HepG2 (cell line): ENCODE results near the gene SNCA. TPM values are rescaled to one million over a fixed set of nuclear protein-coding genes. Genes with fewer than 3 reads are reported as not detected.

Source experiments
- ZBTB40 ChIP-seq, 2 experiments: fragments of 450-650 bp in 1 of 2; sonication (generic) in 1 of 2; formaldehyde crosslinking in 1 of 2; IDR thresholded peaks; 2 replicates each; pipeline versions ENCODE4 v1.6.1 to v1.8.0; 2016 to 2022; ENCODE audit warnings: antibody characterized with exemption in 1 of 2, mild to moderate bottlenecking in 1 of 2, missing genetic modification reagents in 1 of 2
- ZHX1 ChIP-seq: sonication (generic); formaldehyde crosslinking; IDR thresholded peaks from 2 replicates; pipeline ENCODE4 v1.8.1; 2022; ENCODE audit warnings: low read depth, mild to moderate bottlenecking, missing genetic modification reagents
- polyA plus RNA-seq, 8 experiments: library from polyadenylated mRNA; depleted of rRNA in 3 of 8; stranded (reverse) in 7 of 8; unstranded in 1 of 8; fragments of >200 nt; fragmentation: Illumina TruSeq in 4 of 8; extraction: Trizol in 4 of 8; gene quantifications; 2 replicates each; pipeline versions ENCODE4 v1.2.1 to v1.2.3, GENCODE V29; 2011 to 2016; ENCODE audit warnings: low read depth in 4 of 8, missing spikeins in 1 of 8, mixed read lengths in 1 of 8; ENCODE audit not compliant: insufficient read depth in 1 of 8
- total RNA-seq, 5 experiments: library from RNA; depleted of rRNA; stranded (reverse); fragments of >200 nt; fragmentation: Illumina TruSeq; extraction: Trizol; gene quantifications; 2 replicates each; pipeline ENCODE4 v1.2.3, GENCODE V29; 2016; ENCODE audit warnings: low read depth in 1 of 5

Gene SNCA
- total and polyA plus RNA-seq, 2 of the 13 experiments (the other 11 are each of a cell fraction or from before 2014, with no cell fraction given) = not detected

DNA sequence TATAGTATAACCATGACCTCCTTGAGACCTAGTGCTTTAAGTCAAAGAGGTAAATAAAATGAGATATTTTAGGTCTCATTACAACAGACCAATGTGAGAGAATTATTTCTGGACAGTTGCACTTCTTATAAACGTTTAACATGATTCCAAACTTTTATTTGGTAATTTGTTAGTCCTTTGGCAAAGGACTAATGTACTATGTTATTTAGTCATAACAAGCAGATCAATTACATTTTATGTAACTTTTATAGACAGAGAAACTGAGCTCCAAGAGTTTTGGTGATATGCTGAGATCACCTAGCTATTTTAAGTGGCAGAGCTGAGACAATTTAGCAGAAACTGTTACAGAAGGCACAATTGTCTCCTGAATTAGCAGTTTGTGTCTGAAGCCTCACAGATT is 2.6 kb upstream of the SNCA start (continued):
- TF ChIP-seq ZHX1 (CRISPR knock-in tag) (no peak), ZBTB40 (IDR thresholded peaks at IDR 0.05) (no peak), ZBTB40 (CRISPR knock-in tag; IDR thresholded peaks at IDR 0.05) (no peak)
